ENCODE measurements around the gene CRYBG1.
"Not testable (repeated sequence)": the region's sequence is repeated elsewhere in the genome, so short reads cannot be mapped to it uniquely, and the experiment has no call there.

Gene CRYBG1

GRCh38 chr6:106381223-106381622, 20.7 kb downstream of the CRYBG1 start:
- H3K9me3 ChIP-seq (ENCODE audit: low read depth, low read length), result no peaks in the 10 kb centered on the region
- no peak overlapping the region for H3K4me3 ChIP-seq
- H3K9ac ChIP-seq (ENCODE audit: insufficient read length), result no peak overlapping the region
- H3K36me3 ChIP-seq (ENCODE audit: insufficient read depth, low read length), result no peaks in the 10 kb centered on the region
- H3K27ac ChIP-seq, result no peak overlapping the region
- TF ChIP-seq FOXP2 (optimal IDR thresholded peaks at IDR 0.05; ENCODE audit: control extremely low read depth, extremely low read length, insufficient read depth) (no peak), POLR2AphosphoS5 (IDR thresholded peaks at IDR 0.05; ENCODE audit: borderline replicate concordance, low read depth, low read length) (no peak)
- no peak for DNase-seq (ENCODE audit: low read depth, low spot score)

DNA sequence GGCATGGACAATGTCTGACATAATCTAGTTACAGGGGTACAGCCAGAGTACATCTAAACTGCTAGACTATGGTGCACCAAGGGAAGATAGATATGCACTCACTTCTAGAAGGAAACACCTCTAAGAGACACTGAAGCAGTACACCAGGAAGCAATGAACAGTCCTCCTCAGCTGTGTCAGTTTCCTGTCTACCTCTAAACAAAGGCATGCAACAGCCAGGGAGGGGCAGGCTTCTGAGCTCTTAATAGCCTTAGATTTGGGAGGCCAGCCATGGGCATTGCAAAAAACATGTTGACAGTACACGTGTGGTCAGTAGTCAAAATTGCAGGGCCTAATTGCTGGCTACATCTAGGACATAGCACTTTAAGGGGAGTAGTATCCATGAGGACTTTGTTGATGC, 21.4 kb downstream of the CRYBG1 start:
- H3K36me3 ChIP-seq (ENCODE audit: insufficient read depth, low read length), result no peaks in the 10 kb centered on the region
- no peak for TF ChIP-seq POLR2AphosphoS5 (IDR thresholded peaks at IDR 0.05; ENCODE audit: borderline replicate concordance, low read depth, low read length)
- no peak for TF ChIP-seq EZH2 (IDR thresholded peaks at IDR 0.05)
- no peak for TF ChIP-seq FOXP2 (optimal IDR thresholded peaks at IDR 0.05; ENCODE audit: control extremely low read depth, extremely low read length, insufficient read depth)
- no peak for DNase-seq (ENCODE audit: low read depth, low spot score)
- no peak overlapping the region for H3K27ac ChIP-seq
- no peak overlapping the region for H3K9ac ChIP-seq (ENCODE audit: insufficient read length)
- H3K9me3 ChIP-seq (ENCODE audit: low read depth, low read length), result no peaks in the 10 kb centered on the region
- no peak overlapping the region for H3K4me3 ChIP-seq

DNA sequence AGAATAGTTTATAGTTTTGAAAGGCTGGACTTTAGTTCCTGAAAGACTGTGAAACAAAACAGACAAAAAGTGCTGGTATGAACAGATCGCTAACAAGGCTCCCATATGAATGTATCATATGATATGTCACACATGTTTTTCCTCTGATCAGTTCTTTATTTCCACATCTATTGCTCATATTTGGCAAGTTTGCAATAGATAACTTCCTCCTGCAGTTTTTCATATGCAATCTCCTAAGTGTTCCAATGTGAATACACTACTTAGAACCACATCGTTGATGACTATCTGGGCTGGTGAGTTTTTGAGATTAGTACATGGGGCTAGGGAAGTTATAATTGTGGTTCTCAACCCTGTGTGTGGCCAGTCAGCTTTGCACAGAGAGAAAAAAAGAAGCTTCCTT, 23.1 kb downstream of the CRYBG1 start:
- Histone ChIP-seq H3K9ac (ENCODE audit: insufficient read length) (no peak overlapping the region), H3K4me3 (no peak overlapping the region), H3K36me3 (ENCODE audit: insufficient read depth, low read length) (no peaks in the 10 kb centered on the region), H3K27ac (no peak overlapping the region), H3K9me3 (ENCODE audit: low read depth, low read length) (no peaks in the 10 kb centered on the region)
- TF ChIP-seq POLR2AphosphoS5 (IDR thresholded peaks at IDR 0.05; ENCODE audit: borderline replicate concordance, low read depth, low read length) (no peak), FOXP2 (optimal IDR thresholded peaks at IDR 0.05; ENCODE audit: control extremely low read depth, extremely low read length, insufficient read depth) (no peak), EZH2 (IDR thresholded peaks at IDR 0.05) (no peak)
- DNase-seq (ENCODE audit: low read depth, low spot score), result no peak

DNA sequence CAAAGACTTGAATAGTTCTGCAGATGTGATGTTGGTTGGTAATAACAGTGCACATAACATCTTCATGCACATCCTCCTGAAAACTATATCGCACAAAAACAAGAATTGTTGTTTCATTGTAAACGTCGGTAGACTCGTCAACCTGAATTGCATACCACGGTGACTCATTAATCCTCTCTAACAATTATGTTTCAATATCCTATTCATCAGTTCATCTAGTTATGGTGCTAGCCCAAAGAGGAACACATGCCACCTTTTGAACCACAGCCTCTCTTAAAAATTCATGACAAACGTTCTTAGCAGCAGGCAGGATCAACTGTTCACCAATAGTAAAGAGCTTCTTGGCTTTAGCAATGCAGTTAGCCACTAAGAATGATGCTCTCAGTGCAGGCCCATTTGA, 25.0 kb downstream of the CRYBG1 start:
- TF ChIP-seq FOXP2 (optimal IDR thresholded peaks at IDR 0.05; ENCODE audit: control extremely low read depth, extremely low read length, insufficient read depth) (no peak), EZH2 (IDR thresholded peaks at IDR 0.05) (no peak), POLR2AphosphoS5 (IDR thresholded peaks at IDR 0.05; ENCODE audit: borderline replicate concordance, low read depth, low read length) (no peak)
- Histone ChIP-seq H3K36me3 (ENCODE audit: insufficient read depth, low read length) (no peaks in the 10 kb centered on the region), H3K4me3 (no peak overlapping the region), H3K9me3 (ENCODE audit: low read depth, low read length) (no peaks in the 10 kb centered on the region), H3K27ac (no peak overlapping the region), H3K9ac (ENCODE audit: insufficient read length) (no peak overlapping the region)
- no peak for DNase-seq (ENCODE audit: low read depth, low spot score)

- Histone ChIP-seq H3K9ac (ENCODE audit: insufficient read length) (no peak overlapping the region), H3K9me3 (ENCODE audit: low read depth, low read length) (no peaks in the 10 kb centered on the region), H3K27ac (no peak overlapping the region), H3K4me3 (no peak overlapping the region), H3K36me3 (ENCODE audit: insufficient read depth, low read length) (no peaks in the 10 kb centered on the region)
- TF ChIP-seq FOXP2 (optimal IDR thresholded peaks at IDR 0.05; ENCODE audit: control extremely low read depth, extremely low read length, insufficient read depth), result no peak
- TF ChIP-seq POLR2AphosphoS5 (IDR thresholded peaks at IDR 0.05; ENCODE audit: borderline replicate concordance, low read depth, low read length), result no peak
- no peak for TF ChIP-seq EZH2 (IDR thresholded peaks at IDR 0.05)
- DNase-seq (ENCODE audit: low read depth, low spot score), result no peak
These were observed 27.4 kb downstream of the CRYBG1 start for GRCh38 chr6:106387875-106388274.

- H3K36me3 ChIP-seq (ENCODE audit: insufficient read depth, low read length), result no peaks in the 10 kb centered on the region
- H3K9ac ChIP-seq (ENCODE audit: insufficient read length), result no peak overlapping the region
- DNase-seq (ENCODE audit: low read depth, low spot score), result no peak
- no peak overlapping the region for H3K4me3 ChIP-seq
- no peak for TF ChIP-seq EZH2 (IDR thresholded peaks at IDR 0.05)
- TF ChIP-seq POLR2AphosphoS5 (IDR thresholded peaks at IDR 0.05; ENCODE audit: borderline replicate concordance, low read depth, low read length), result no peak
- TF ChIP-seq FOXP2 (optimal IDR thresholded peaks at IDR 0.05; ENCODE audit: control extremely low read depth, extremely low read length, insufficient read depth), result no peak
- no peaks in the 10 kb centered on the region for H3K9me3 ChIP-seq (ENCODE audit: low read depth, low read length)
- no peak overlapping the region for H3K27ac ChIP-seq
These were observed 29.6 kb downstream of the CRYBG1 start for GRCh38 chr6:106390088-106390487.

GRCh38 chr6:106396426-106397220, 36.1 kb downstream of the CRYBG1 start:
- H3K36me3 ChIP-seq (ENCODE audit: insufficient read depth, low read length), result no peaks in the 10 kb centered on the region
- H3K9ac ChIP-seq (ENCODE audit: insufficient read length), result no peak overlapping the region
- no peaks in the 10 kb centered on the region for H3K9me3 ChIP-seq (ENCODE audit: low read depth, low read length)
- TF ChIP-seq FOXP2 (optimal IDR thresholded peaks at IDR 0.05; ENCODE audit: control extremely low read depth, extremely low read length, insufficient read depth), result no peak
- TF ChIP-seq POLR2AphosphoS5 (IDR thresholded peaks at IDR 0.05; ENCODE audit: borderline replicate concordance, low read depth, low read length), result no peak
- no peak for TF ChIP-seq EZH2 (IDR thresholded peaks at IDR 0.05)
- DNase-seq (ENCODE audit: low read depth, low spot score), result no peak
- no peak overlapping the region for H3K4me3 ChIP-seq
- no peak overlapping the region for H3K27ac ChIP-seq

DNA sequence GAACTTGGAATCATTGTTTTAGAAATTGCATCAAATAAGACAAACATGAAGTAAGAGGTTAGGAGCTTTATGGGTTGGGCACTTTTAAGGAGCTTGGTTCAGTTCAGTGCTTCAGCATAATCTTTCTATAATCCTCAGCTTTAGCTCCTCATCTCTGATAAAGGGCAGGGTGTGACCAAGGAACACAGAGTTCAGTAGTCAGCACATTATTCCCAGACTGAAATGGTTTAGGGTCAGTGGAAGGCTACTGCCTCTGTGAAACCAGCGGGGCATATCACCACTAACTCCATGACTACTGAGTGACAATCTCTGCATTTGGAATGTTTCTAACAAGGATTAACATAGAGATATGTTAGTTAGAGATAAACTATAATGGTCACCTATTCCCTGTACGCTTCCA, 36.9 kb downstream of the CRYBG1 start:
- H3K4me3 ChIP-seq, result no peak overlapping the region
- no peak for DNase-seq (ENCODE audit: low read depth, low spot score)
- no peaks in the 10 kb centered on the region for H3K36me3 ChIP-seq (ENCODE audit: insufficient read depth, low read length)
- no peaks in the 10 kb centered on the region for H3K9me3 ChIP-seq (ENCODE audit: low read depth, low read length)
- H3K27ac ChIP-seq, result no peak overlapping the region
- no peak overlapping the region for H3K9ac ChIP-seq (ENCODE audit: insufficient read length)
- TF ChIP-seq POLR2AphosphoS5 (IDR thresholded peaks at IDR 0.05; ENCODE audit: borderline replicate concordance, low read depth, low read length) (no peak), FOXP2 (optimal IDR thresholded peaks at IDR 0.05; ENCODE audit: control extremely low read depth, extremely low read length, insufficient read depth) (no peak), EZH2 (IDR thresholded peaks at IDR 0.05) (no peak)

- TF ChIP-seq FOXP2 (optimal IDR thresholded peaks at IDR 0.05; ENCODE audit: control extremely low read depth, extremely low read length, insufficient read depth) (no peak), POLR2AphosphoS5 (IDR thresholded peaks at IDR 0.05; ENCODE audit: borderline replicate concordance, low read depth, low read length) (no peak)
- no peak overlapping the region for H3K4me3 ChIP-seq
- H3K9ac ChIP-seq (ENCODE audit: insufficient read length), result no peak overlapping the region
- no peaks in the 10 kb centered on the region for H3K9me3 ChIP-seq (ENCODE audit: low read depth, low read length)
- no peaks in the 10 kb centered on the region for H3K36me3 ChIP-seq (ENCODE audit: insufficient read depth, low read length)
- H3K27ac ChIP-seq, result no peak overlapping the region
- DNase-seq (ENCODE audit: low read depth, low spot score), result no peak
These were observed 38.1 kb downstream of the CRYBG1 start for GRCh38 chr6:106398621-106399020.

DNA sequence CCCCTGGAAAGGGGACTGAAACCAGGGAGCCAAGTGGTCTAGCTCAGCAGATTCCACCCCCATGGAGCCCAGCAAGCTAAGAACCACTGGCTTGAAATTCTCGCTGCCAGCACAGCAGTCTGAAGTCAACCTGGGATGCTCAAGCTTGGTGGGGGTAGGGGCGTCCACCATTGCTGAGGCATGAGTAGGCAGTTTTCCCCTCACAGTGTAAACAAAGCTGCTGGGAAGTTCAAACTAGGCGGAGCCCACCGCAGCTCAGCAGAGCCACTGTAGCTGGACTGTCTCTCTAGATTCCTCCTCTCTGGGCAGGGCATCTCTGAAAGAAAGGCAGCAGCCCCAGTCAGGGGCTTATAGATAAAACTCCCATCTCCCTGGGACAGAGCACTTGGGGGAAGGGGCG, 44.5 kb downstream of the CRYBG1 start:
- not testable (repeated sequence) for H3K9ac ChIP-seq (ENCODE audit: insufficient read length); H3K9me3 ChIP-seq (ENCODE audit: low read depth, low read length); DNase-seq (ENCODE audit: low read depth, low spot score); H3K4me3 ChIP-seq; H3K27ac ChIP-seq; H3K36me3 ChIP-seq (ENCODE audit: insufficient read depth, low read length)

All from SK-N-MC (cell line).